Right atrium auricular region (tissue), 2 donors: ENCODE measurements around the gene ZNG1F. TPM values are rescaled to one million over a fixed set of nuclear protein-coding genes. Genes with fewer than 3 reads are reported as not detected.
"Not testable (repeated sequence)": the region's sequence is repeated elsewhere in the genome, so short reads cannot be mapped to it uniquely, and the experiment has no call there.

Experiments
- DNase-seq: peaks from one replicate; pipeline ENCODE4 v3.0.0-alpha.2; 2019; ENCODE audit warnings: low spot score
- H3K27ac ChIP-seq, 2 donors: fragments of 200-600 bp; sonication (generic); 1 replicate in 1 of 2; 2 replicates in 1 of 2; pipeline ENCODE4 v1.5.1; 2016 to 2019
- H3K27me3 ChIP-seq, 2 donors: fragments of 200-600 bp; sonication (generic); one replicate each; pipeline versions ENCODE4 v1.5.1 to v1.6.0; 2017 to 2019
- H3K36me3 ChIP-seq: fragments of 200-600 bp; sonication (generic); one replicate; pipeline ENCODE4 v1.5.1; 2016
- H3K4me1 ChIP-seq, 2 donors: fragments of 200-600 bp; sonication (generic); one replicate each; pipeline versions ENCODE4 v1.5.1 to v1.6.0; 2017 to 2019
- H3K4me3 ChIP-seq, 2 donors: fragments of 200-600 bp; sonication (generic); 1 replicate in 1 of 2; 2 replicates in 1 of 2; pipeline ENCODE4 v1.5.1; 2017 to 2019; ENCODE audit warnings: mild to moderate bottlenecking in 1 of 2, moderate library complexity in 1 of 2
- H3K9me3 ChIP-seq, 2 donors: fragments of 200-600 bp; sonication (generic); one replicate each; pipeline ENCODE4 v1.5.1; 2019
- total RNA-seq, 2 donors: library from RNA; depleted of rRNA; stranded (reverse); fragments of >200 nt; gene quantifications; one replicate each; pipeline ENCODE4 v1.1.0, GENCODE V29; 2016

The ZNG1F gene
- total RNA-seq, 2 donors from 2014 or later, result 1.2 to 1.8 TPM

GRCh38 chr9:41141878-41142277, 47.2 kb downstream of the ZNG1F start:
- H3K36me3 ChIP-seq, H3K27me3 ChIP-seq, H3K4me1 ChIP-seq, H3K9me3 ChIP-seq, H3K4me3 ChIP-seq, DNase-seq, H3K27ac ChIP-seq: not testable (repeated sequence)

GRCh38 chr9:41128581-41128980, 60.5 kb downstream of the ZNG1F start, which contains the start of gene FOXD4L6:
Gene FOXD4L6 (minus strand): TSS chr9:41128681. CDS start chr9:41128383, 298 bp downstream.
- not testable (repeated sequence) for DNase-seq, H3K4me3 ChIP-seq

GRCh38 chr9:41126746-41127446, 62.2 kb downstream of the ZNG1F start:
- not testable (repeated sequence) for H3K9me3 ChIP-seq, H3K36me3 ChIP-seq, H3K27ac ChIP-seq, DNase-seq, H3K27me3 ChIP-seq, H3K4me3 ChIP-seq, H3K4me1 ChIP-seq

More at GRCh38 chr9:41128581-41128980, 60.5 kb downstream of the ZNG1F start, which contains the start of gene FOXD4L6:
- not testable (repeated sequence) for H3K4me1 ChIP-seq, H3K27ac ChIP-seq, H3K36me3 ChIP-seq, H3K27me3 ChIP-seq, H3K9me3 ChIP-seq

- not testable (repeated sequence) for H3K4me1 ChIP-seq, H3K9me3 ChIP-seq, DNase-seq
Measured at GRCh38 chr9:41125936-41126335, 63.2 kb downstream of the ZNG1F start.

GRCh38 chr9:41125109-41125658, 63.9 kb downstream of the ZNG1F start:
- not testable (repeated sequence) for DNase-seq, H3K9me3 ChIP-seq, H3K4me1 ChIP-seq, H3K27ac ChIP-seq, H3K27me3 ChIP-seq, H3K4me3 ChIP-seq, H3K36me3 ChIP-seq

More at GRCh38 chr9:41125936-41126335, 63.2 kb downstream of the ZNG1F start:
- H3K36me3 ChIP-seq, H3K27me3 ChIP-seq, H3K27ac ChIP-seq, H3K4me3 ChIP-seq: not testable (repeated sequence)

GRCh38 chr9:41124250-41125108, 64.6 kb downstream of the ZNG1F start:
- H3K27ac ChIP-seq, H3K4me1 ChIP-seq, DNase-seq, H3K27me3 ChIP-seq, H3K4me3 ChIP-seq, H3K9me3 ChIP-seq, H3K36me3 ChIP-seq: not testable (repeated sequence)

- H3K4me1 ChIP-seq, H3K9me3 ChIP-seq, H3K36me3 ChIP-seq, DNase-seq, H3K27ac ChIP-seq, H3K27me3 ChIP-seq, H3K4me3 ChIP-seq: not testable (repeated sequence)
Measured at GRCh38 chr9:41123812-41124211, 65.3 kb downstream of the ZNG1F start.

GRCh38 chr9:41123396-41123795, 65.7 kb downstream of the ZNG1F start:
- H3K27me3 ChIP-seq, H3K4me1 ChIP-seq, DNase-seq, H3K36me3 ChIP-seq, H3K27ac ChIP-seq, H3K9me3 ChIP-seq, H3K4me3 ChIP-seq: not testable (repeated sequence)

- not testable (repeated sequence) for H3K27me3 ChIP-seq, H3K36me3 ChIP-seq, H3K27ac ChIP-seq, DNase-seq, H3K4me3 ChIP-seq, H3K4me1 ChIP-seq, H3K9me3 ChIP-seq
Measured at GRCh38 chr9:41120696-41121095, 68.4 kb downstream of the ZNG1F start.

GRCh38 chr9:41119719-41120118, 69.4 kb downstream of the ZNG1F start:
- H3K27me3 ChIP-seq, H3K27ac ChIP-seq, H3K36me3 ChIP-seq, H3K4me1 ChIP-seq, H3K9me3 ChIP-seq, DNase-seq, H3K4me3 ChIP-seq: not testable (repeated sequence)

GRCh38 chr9:41119311-41119710, 69.8 kb downstream of the ZNG1F start:
- DNase-seq, H3K9me3 ChIP-seq, H3K27ac ChIP-seq, H3K36me3 ChIP-seq, H3K27me3 ChIP-seq, H3K4me3 ChIP-seq, H3K4me1 ChIP-seq: not testable (repeated sequence)

- not testable (repeated sequence) for DNase-seq, H3K27ac ChIP-seq, H3K36me3 ChIP-seq, H3K27me3 ChIP-seq, H3K4me3 ChIP-seq, H3K9me3 ChIP-seq, H3K4me1 ChIP-seq
Measured at GRCh38 chr9:41113348-41113747, 75.8 kb downstream of the ZNG1F start.

GRCh38 chr9:41111414-41111813, 77.7 kb downstream of the ZNG1F start:
- not testable (repeated sequence) for H3K4me1 ChIP-seq, H3K27ac ChIP-seq, H3K4me3 ChIP-seq, H3K27me3 ChIP-seq, DNase-seq, H3K36me3 ChIP-seq, H3K9me3 ChIP-seq

GRCh38 chr9:41110913-41111312, 78.2 kb downstream of the ZNG1F start:
- H3K27ac ChIP-seq, DNase-seq, H3K4me3 ChIP-seq, H3K9me3 ChIP-seq, H3K27me3 ChIP-seq, H3K36me3 ChIP-seq, H3K4me1 ChIP-seq: not testable (repeated sequence)

GRCh38 chr9:41109253-41109652, 79.9 kb downstream of the ZNG1F start:
- H3K27ac ChIP-seq, H3K4me1 ChIP-seq, DNase-seq: not testable (repeated sequence)

More at GRCh38 chr9:41109253-41109652, 79.9 kb downstream of the ZNG1F start:
- H3K27me3 ChIP-seq, H3K4me3 ChIP-seq, H3K9me3 ChIP-seq, H3K36me3 ChIP-seq: not testable (repeated sequence)
